Lower lobe of right lung (tissue), 2 donors: ENCODE results near the gene PTPRN2. TPM values are rescaled to one million over a fixed set of nuclear protein-coding genes. Genes with fewer than 3 reads are reported as not detected.

Experiments
- ATAC-seq, 2 donors: fragments of 200-7000 bp; cut with Tn5 transposase; one replicate each; pipeline ENCODE4 v1.9.1; 2020 to 2022; ENCODE audit warnings: mild to moderate bottlenecking in 2 of 2, moderate library complexity in 2 of 2
- DNase-seq: peaks from one replicate; pipeline ENCODE4 v3.0.0-alpha.2; 2020
- H3K27ac ChIP-seq: fragments of 200-600 bp; one replicate; pipeline ENCODE4 v1.8.0; 2022
- H3K27me3 ChIP-seq: fragments of 200-600 bp; one replicate; pipeline ENCODE4 v1.8.0; 2022; ENCODE audit warnings: low read depth
- H3K36me3 ChIP-seq: fragments of 200-600 bp; one replicate; pipeline ENCODE4 v1.8.0; 2022; ENCODE audit warnings: mild to moderate bottlenecking
- H3K4me1 ChIP-seq: fragments of 200-600 bp; one replicate; pipeline ENCODE4 v1.8.0; 2022
- H3K4me3 ChIP-seq: fragments of 200-600 bp; one replicate; pipeline ENCODE4 v1.8.0; 2022; ENCODE audit warnings: mild to moderate bottlenecking
- H3K9me3 ChIP-seq: fragments of 200-600 bp; one replicate; pipeline ENCODE4 v1.8.0; 2022
- CTCF ChIP-seq: fragments of 200-600 bp; IDR thresholded peaks from one replicate; pipeline ENCODE4 v1.8.0; 2022; ENCODE audit warnings: antibody characterized with exemption, mild to moderate bottlenecking
- intact Hi-C: fragments of 100-400 bp; cut with DNase I; formaldehyde crosslinking; loops from one replicate; pipeline ENCODE4 v1.11.0; 2022
- total RNA-seq: library from RNA; stranded (reverse); fragmentation: NEBNext Ultra II Directional; extraction: Animal tissue kit (Norgen Biotek cat#: 25700); gene quantifications from one replicate; pipeline ENCODE4 v1.2.1, GENCODE V29; 2021
- donor health status: DM: no; HTN: yes; CAD: no; lungs with severe emphysema.

Gene PTPRN2
- total RNA-seq, 1 donor from 2014 or later: 6.8 TPM

GRCh38 chr7:157497367-157497743 is 1090.3 kb downstream of the PTPRN2 start:
- H3K4me3 ChIP-seq: no peak overlapping the region
- H3K4me1 ChIP-seq: no peaks in the 10 kb centered on the region
- no peak overlapping the region for H3K27ac ChIP-seq
- H3K36me3 ChIP-seq: no peaks in the 10 kb centered on the region
- TF ChIP-seq CTCF: no peak
- ATAC-seq (no peak), DNase-seq (no peak)
- intact Hi-C loops: no loop called here
- peaks cover 5% of the 10 kb centered on the region for H3K27me3 ChIP-seq
- no peaks in the 10 kb centered on the region for H3K9me3 ChIP-seq

- DNase-seq (no peak), ATAC-seq (no peak)
- TF ChIP-seq CTCF: no peak
- no peak overlapping the region for H3K4me3 ChIP-seq
- H3K9me3 ChIP-seq: no peaks in the 10 kb centered on the region
- no peak overlapping the region for H3K27ac ChIP-seq
- intact Hi-C loops: no loop called here
- no peaks in the 10 kb centered on the region for H3K4me1 ChIP-seq
- no peaks in the 10 kb centered on the region for H3K36me3 ChIP-seq
- H3K27me3 ChIP-seq: peaks cover 5% of the 10 kb centered on the region
Measured at GRCh38 chr7:157496416-157497275, 1091.0 kb downstream of the PTPRN2 start.

GRCh38 chr7:157495594-157495993 is 1092.0 kb downstream of the PTPRN2 start:
- Histone ChIP-seq H3K27me3 (peaks cover 5% of the 10 kb centered on the region), H3K27ac (no peak overlapping the region), H3K9me3 (no peaks in the 10 kb centered on the region), H3K36me3 (no peaks in the 10 kb centered on the region), H3K4me3 (no peak overlapping the region), H3K4me1 (no peaks in the 10 kb centered on the region)
- no peak for DNase-seq
- no peak for TF ChIP-seq CTCF
- ATAC-seq: no peak
- intact Hi-C loops: no loop called here

GRCh38 chr7:157495177-157495553 is 1092.5 kb downstream of the PTPRN2 start:
- intact Hi-C loops: no loop called here
- DNase-seq (no peak), ATAC-seq (no peak)
- H3K27ac ChIP-seq: no peak overlapping the region
- peaks cover 5% of the 10 kb centered on the region for H3K27me3 ChIP-seq
- no peak for TF ChIP-seq CTCF
- no peak overlapping the region for H3K4me3 ChIP-seq
- no peaks in the 10 kb centered on the region for H3K9me3 ChIP-seq
- H3K36me3 ChIP-seq: no peaks in the 10 kb centered on the region
- H3K4me1 ChIP-seq: no peaks in the 10 kb centered on the region

- no peak for ATAC-seq
- H3K4me3 ChIP-seq: no peak overlapping the region
- H3K9me3 ChIP-seq: no peaks in the 10 kb centered on the region
- no peak overlapping the region for H3K27ac ChIP-seq
- intact Hi-C loops: no loop called here
- no peak for DNase-seq
- no peaks in the 10 kb centered on the region for H3K36me3 ChIP-seq
- peaks cover 5% of the 10 kb centered on the region for H3K27me3 ChIP-seq
- TF ChIP-seq CTCF: no peak
- H3K4me1 ChIP-seq: no peaks in the 10 kb centered on the region
Measured at GRCh38 chr7:157494506-157495176, 1093.0 kb downstream of the PTPRN2 start.
